ENCODE results near the gene AKT1. TPM values are rescaled to one million over a fixed set of nuclear protein-coding genes. Genes with fewer than 3 reads are reported as not detected.
A peak's percentile ranks its signal among the peaks of the same experiment; 100 is the strongest.

Gene AKT1
- total and polyA plus RNA-seq, 12 donors: 66.4 to 300 (median 195) TPM

- H3K36me3 ChIP-seq (replicated peaks in 1 of 2): peaks cover 0 to 40% of the 10 kb centered on the region in 2 donors
- intact Hi-C loops (cut with DNase I): loop anchor here (5.0 kb wide), 1 partner anchor 52 kb away; no protein-coding TSS in a partner anchor
- no peaks in the 10 kb centered on the region for H3K27me3 ChIP-seq
- H3K4me3 ChIP-seq: no peak overlapping the region
- H3K9me3 ChIP-seq (replicated peaks in 1 of 3): no peaks in the 10 kb centered on the region
- no peak for TF ChIP-seq POLR2A (IDR thresholded peaks at IDR 0.05)
- no peak for TF ChIP-seq CTCF (IDR thresholded peaks at IDR 0.05)
- H3K27ac ChIP-seq: no peak overlapping the region
- H3K4me1 ChIP-seq (replicated peaks in 1 of 2): peaks cover 0 to 4% of the 10 kb centered on the region in 2 donors
- no peak for DNase-seq
- WGBS, 4 donors: 78 to 84% (median 81%) methylated on average over 13 to 24 of the region's 24 CpGs
Measured at GRCh38 chr14:104770072-104770579, 25.4 kb downstream of the AKT1 start.

- TF ChIP-seq POLR2A (IDR thresholded peaks at IDR 0.05) (no peak), CTCF (IDR thresholded peaks at IDR 0.05) (no peak)
- H3K36me3 ChIP-seq (replicated peaks in 1 of 2): peaks cover 0 to 34% of the 10 kb centered on the region in 2 donors
Measured at GRCh38 chr14:104769324-104770071, 26.1 kb downstream of the AKT1 start.

GRCh38 chr14:104768437-104769323, 26.9 kb downstream of the AKT1 start:
- Histone ChIP-seq H3K4me3 (no peak overlapping the region), H3K9me3 (replicated peaks in 1 of 3) (no peaks in the 10 kb centered on the region), H3K27me3 (no peaks in the 10 kb centered on the region), H3K36me3 (replicated peaks in 1 of 2) (peaks cover 0 to 29% of the 10 kb centered on the region in 2 donors), H3K27ac (peak overlapping the region in 3 of 5 donors; percentile 21 to 74 (median 67)), H3K4me1 (replicated peaks in 1 of 2) (peaks cover 0 to 4% of the 10 kb centered on the region in 2 donors)
- 14 to 36% (median 23%) methylated on average over 5 to 25 of the region's 25 CpGs for WGBS, 4 donors
- intact Hi-C loops (cut with DNase I): no loop called here
- DNase-seq: peak; percentile 87 to 97 (median 91)
- no peak for TF ChIP-seq POLR2A (IDR thresholded peaks at IDR 0.05)
- peak; percentile 71 to 95 (median 91) for TF ChIP-seq CTCF (IDR thresholded peaks at IDR 0.05)

More at GRCh38 chr14:104769324-104770071, 26.1 kb downstream of the AKT1 start:
- peaks cover 0 to 4% of the 10 kb centered on the region in 2 donors for H3K4me1 ChIP-seq (replicated peaks in 1 of 2)
- intact Hi-C loops (cut with DNase I): loop anchor here (5.0 kb wide), 1 partner anchor 53 kb away; no protein-coding TSS in a partner anchor
- no peak overlapping the region for H3K4me3 ChIP-seq
- no peaks in the 10 kb centered on the region for H3K27me3 ChIP-seq
- no peaks in the 10 kb centered on the region for H3K9me3 ChIP-seq (replicated peaks in 1 of 3)
- peak overlapping the region in 2 of 5 donors; percentile 67 to 74 for H3K27ac ChIP-seq
- 71 to 76% (median 73%) methylated on average over 17 to 18 of the region's 18 CpGs for WGBS, 4 donors
- no peak for DNase-seq

GRCh38 chr14:104767634-104767918, 28.0 kb downstream of the AKT1 start:
- no peaks in the 10 kb centered on the region for H3K9me3 ChIP-seq (replicated peaks in 1 of 3)
- no peak for DNase-seq
- WGBS, 4 donors: 64 to 76% (median 72%) methylated on average over 5 of the region's 5 CpGs
- intact Hi-C loops (cut with DNase I): no loop called here
- peaks cover 0 to 18% of the 10 kb centered on the region in 2 donors for H3K36me3 ChIP-seq (replicated peaks in 1 of 2)
- no peak overlapping the region for H3K4me3 ChIP-seq
- H3K4me1 ChIP-seq (replicated peaks in 1 of 2): peaks cover 0 to 4% of the 10 kb centered on the region in 2 donors
- TF ChIP-seq POLR2A (IDR thresholded peaks at IDR 0.05) (no peak), CTCF (IDR thresholded peaks at IDR 0.05) (no peak)
- H3K27ac ChIP-seq: peak overlapping the region in 2 of 5 donors; percentile 21 to 74
- no peaks in the 10 kb centered on the region for H3K27me3 ChIP-seq
